GM19468 (cell line): ENCODE results near the gene AASDH.

Source experiments
- ATAC-seq: cut with Tn5 transposase; IDR thresholded peaks from one replicate; pipeline ENCODE4 v1.9.1; 2021; ENCODE audit warnings: mild to moderate bottlenecking, moderate library complexity, moderate number of reproducible peaks; ENCODE audit not compliant: unreplicated experiment; ENCODE audit errors: extremely low read depth

AASDH gene

GRCh38 chr4:56321251-56321650, 66.0 kb downstream of the AASDH start:
- no peak for ATAC-seq

- ATAC-seq: no peak
Observed at GRCh38 chr4:56320293-56320692, 67.0 kb downstream of the AASDH start.

GRCh38 chr4:56318555-56318954, 68.7 kb downstream of the AASDH start:
- ATAC-seq: no peak

DNA sequence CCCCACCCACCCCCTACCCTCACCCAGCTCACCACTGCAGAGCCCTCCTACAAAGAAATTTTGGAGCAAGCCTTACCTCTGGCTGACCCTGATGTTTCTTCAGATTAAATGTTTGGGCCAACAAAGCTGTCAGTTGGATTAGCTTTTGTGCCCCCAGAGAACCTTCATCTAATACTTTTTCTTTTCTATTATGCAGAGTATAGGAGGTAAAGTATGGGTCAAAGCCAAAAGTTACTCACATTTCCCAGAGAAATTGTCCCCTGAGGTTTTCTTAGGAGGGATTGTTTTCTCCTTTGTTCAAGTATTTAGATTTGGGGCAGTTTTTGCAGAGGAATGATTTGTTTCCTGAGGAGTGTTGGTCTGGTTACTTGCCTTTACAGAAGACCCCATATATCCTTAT, 69.5 kb downstream of the AASDH start:
- no peak for ATAC-seq

DNA sequence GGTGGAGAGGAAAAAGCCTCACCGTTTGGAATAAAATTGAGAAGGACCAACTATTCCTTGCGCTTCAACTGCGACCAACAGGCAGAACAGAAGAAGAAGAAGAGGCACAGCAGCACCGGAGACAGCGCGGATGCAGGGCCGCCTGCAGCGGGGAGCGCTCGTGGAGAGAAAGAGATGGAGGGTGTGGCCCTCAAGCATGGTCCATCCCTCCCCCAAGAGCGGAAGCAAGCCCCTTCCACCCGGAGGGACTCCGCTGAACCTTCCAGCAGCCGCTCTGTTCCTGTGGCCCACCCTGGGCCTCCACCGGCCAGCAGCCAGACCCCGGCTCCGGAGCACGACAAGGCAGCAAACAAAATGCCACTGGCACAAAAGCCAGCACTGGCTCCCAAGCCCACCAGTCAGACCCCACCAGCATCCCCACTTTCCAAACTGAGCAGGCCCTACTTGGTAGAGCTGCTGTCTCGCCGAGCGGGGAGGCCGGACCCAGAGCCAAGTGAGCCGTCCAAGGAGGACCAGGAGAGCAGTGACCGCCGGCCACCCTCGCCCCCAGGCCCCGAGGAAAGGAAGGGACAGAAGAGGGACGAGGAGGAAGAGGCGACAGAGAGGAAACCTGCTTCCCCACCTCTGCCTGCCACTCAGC, 71.2 kb downstream of the AASDH start:
- ATAC-seq: no peak

DNA sequence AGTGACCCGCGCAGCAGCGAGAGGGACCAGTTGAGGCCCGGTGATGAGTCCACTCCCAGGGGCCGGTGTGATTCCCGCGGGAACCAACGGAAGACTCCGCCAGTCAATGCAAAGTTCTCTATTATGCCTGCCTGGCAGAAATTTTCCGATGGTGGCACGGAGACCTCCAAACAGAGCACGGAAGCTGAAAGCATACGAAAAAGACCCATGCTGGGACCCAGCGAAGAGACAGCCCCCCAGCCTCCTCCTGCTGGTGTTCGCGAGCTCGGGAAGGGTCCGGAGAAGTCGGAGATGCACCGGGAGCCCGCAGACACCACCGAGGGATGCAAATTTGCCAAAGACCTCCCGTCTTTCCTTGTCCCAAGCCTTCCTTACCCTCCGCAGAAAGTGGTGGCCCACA, 71.7 kb downstream of the AASDH start:
- no peak for ATAC-seq

DNA sequence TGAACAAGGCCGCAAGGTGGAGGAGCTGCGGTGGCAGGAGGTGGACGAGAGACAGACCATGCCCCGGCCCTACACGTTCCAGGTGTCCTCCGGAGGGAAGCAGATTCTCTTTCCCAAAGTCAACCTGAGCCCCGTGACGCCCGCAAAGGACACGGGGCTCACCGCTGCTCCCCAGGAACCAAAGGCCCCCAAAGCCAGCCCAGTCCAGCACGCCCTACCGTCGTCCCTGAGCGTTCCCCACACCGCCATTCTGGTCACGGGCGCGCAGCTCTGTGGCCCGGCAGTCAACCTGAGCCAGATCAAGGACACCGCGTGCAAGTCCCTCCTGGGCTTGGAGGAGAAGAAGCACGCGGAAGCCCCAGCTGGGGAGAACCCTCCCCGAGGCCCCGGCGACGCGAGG, 72.2 kb downstream of the AASDH start:
- ATAC-seq: no peak

DNA sequence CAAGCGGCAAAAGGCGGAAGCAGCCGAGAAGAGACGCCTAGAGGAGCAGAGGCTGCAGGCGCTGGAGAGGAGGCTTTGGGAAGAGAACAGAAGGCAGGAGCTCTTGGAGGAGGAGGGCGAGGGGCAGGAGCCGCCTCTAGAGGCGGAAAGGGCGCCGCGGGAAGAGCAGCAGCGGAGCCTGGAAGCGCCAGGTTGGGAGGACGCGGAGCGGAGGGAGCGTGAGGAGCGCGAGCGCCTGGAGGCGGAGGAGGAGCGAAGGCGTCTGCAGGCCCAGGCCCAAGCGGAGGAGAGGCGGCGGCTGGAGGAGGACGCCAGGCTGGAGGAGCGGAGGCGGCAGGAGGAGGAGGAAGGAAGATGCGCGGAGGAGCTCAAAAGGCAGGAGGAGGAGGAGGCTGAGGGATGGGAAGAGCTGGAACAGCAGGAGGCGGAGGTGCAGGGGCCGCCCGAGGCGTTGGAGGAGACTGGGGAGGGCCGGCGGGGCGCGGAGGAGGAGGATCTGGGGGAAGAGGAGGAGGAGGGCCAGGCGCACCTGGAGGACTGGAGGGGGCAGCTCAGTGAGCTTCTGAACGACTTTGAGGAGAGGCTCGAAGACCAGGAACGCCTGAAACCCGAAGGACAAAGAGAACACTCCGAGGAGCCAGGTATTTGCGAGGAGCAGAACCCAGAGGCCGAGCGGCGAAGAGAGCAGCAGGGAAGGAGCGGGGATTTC, 72.9 kb downstream of the AASDH start:
- no peak for ATAC-seq

DNA sequence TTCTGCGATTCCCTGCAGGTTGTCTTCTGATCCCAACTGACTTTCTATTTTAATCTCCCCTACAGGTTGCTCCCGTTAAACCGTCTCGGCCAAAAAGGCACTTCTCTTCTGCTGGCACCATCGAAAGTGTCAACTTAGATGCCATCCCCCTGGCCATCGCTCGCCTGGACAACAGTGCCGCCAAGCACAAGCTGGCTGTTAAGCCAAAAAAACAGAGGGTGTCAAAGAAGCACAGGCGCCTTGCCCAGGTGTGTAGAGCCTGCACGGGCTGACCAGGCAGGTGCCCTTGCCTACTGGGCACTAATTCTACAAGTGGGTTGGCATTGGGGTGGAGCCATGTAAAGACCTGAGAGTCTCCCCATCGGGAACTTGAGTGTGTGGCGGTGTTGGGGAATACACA, 74.2 kb downstream of the AASDH start:
- no peak for ATAC-seq

- ATAC-seq: no peak
Observed at GRCh38 chr4:56311299-56311975, 75.9 kb downstream of the AASDH start.

- ATAC-seq: no peak
Observed at GRCh38 chr4:56310401-56311125, 76.7 kb downstream of the AASDH start.

DNA sequence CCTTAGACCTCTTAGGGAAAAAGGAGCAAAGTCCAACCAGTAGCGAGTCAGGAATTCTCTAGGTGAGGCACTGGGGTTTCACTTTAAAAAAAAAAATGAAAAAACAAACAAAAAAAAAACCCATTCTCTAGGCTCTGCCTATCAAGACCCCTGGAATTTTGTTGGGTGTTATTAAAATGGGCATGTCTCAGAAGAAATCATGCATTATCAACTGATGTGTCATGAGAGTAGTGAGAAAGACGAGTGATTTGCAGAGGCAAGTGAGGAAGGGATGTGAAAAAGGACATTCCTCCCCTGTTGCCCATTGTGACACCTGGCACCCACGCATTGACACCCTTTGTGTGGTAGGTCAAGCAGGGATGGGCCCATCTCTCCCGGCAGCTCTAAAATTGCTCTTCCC, 78.9 kb downstream of the AASDH start:
- no peak for ATAC-seq

DNA sequence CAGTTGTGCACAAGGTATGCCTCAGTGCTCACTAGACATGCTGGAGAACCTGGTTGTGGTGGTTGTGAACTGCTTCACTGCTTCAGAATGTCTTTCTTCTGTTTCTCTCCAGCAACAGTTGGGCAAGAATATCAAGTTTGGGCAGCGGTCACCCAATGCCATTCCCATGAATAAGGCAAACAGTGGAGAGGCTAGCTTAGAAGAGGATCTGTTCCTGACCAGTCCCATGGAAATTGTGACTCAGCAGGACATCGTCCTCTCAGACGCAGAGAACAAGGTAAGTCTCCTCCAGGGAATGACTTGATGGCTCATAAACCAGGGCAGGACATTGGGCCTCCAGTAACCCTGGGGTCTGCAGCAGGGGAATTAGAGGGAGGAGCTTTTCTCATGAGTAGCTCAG, 79.9 kb downstream of the AASDH start:
- ATAC-seq: no peak

GRCh38 chr4:56305390-56305789, 81.9 kb downstream of the AASDH start:
- ATAC-seq: no peak

DNA sequence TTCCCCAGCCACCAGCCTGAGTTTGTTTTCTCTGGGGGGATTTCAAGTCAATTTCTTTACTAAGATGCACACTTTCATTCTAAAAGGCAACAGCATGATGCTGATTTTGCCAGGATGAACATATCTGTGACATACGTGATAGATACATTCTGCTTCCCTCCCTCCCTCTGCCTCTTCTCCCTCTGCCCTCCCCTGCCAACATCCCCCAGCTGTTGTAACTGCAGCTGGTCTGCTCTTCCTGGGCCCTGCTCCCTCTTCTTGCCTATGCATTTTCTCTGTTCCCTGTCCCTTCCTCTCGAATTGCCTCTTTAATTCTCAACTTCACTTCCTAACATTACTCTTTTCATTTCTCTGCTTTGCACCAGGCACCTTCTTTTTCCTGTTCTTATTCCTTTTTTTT, 83.4 kb downstream of the AASDH start:
- no peak for ATAC-seq

GRCh38 chr4:56302760-56303159, 84.5 kb downstream of the AASDH start:
- ATAC-seq: no peak

DNA sequence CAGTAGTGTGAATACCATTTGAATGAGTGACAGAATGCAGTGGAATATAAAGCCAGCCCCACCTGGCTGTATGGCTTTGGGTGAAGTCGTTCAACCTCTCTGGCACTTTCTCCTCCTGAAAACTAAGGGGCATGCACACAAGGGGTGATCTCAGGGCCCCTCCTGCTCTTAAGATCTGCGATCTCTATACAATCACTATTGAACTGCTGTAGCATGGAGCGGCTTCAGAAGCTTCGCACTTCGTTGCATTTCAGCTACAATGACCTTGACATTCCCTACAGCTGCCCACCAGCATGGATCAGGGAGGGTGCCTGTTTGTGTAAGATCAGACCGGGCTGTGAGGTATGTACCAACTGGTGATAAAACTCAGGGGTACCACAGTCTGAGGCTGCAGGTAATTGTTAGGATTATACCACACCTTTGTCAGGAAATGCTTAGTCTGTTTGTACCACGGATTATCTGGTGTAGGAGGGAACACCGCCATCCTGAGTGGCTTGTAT, 85.2 kb downstream of the AASDH start:
- no peak for ATAC-seq

GRCh38 chr4:56301181-56301996, 85.9 kb downstream of the AASDH start:
- ATAC-seq: peak; percentile 46

GRCh38 chr4:56298236-56298635, 89.1 kb downstream of the AASDH start:
- no peak for ATAC-seq

GRCh38 chr4:56297776-56298175, 89.5 kb downstream of the AASDH start:
- no peak for ATAC-seq
